Activated CD4-positive, CD25-positive, alpha-beta regulatory T cell treated with anti-CD3 and anti-CD28 coated beads, Interleukin-2, amount 50 U/mL, for 24 hours (primary cell): ENCODE data around the gene SLIT3.

Source experiments
- ATAC-seq, 2 donors: fragments of 150-1000 bp; cut with Tn5 transposase; one replicate each; pipeline ENCODE4 v1.10.0; 2021; ENCODE audit warnings: mild to moderate bottlenecking in 1 of 2, moderate library complexity in 1 of 2

Gene SLIT3

GRCh38 chr5:168908207-168908606 lies 392.7 kb downstream of the SLIT3 start:
- no peak for ATAC-seq

GRCh38 chr5:168903061-168903460 lies 397.9 kb downstream of the SLIT3 start:
- ATAC-seq = no peak

- ATAC-seq = no peak
These were observed 401.3 kb downstream of the SLIT3 start for GRCh38 chr5:168899673-168900072.

GRCh38 chr5:168899264-168899663 lies 401.7 kb downstream of the SLIT3 start:
- no peak for ATAC-seq

GRCh38 chr5:168898247-168898911 lies 402.6 kb downstream of the SLIT3 start:
- no peak for ATAC-seq

GRCh38 chr5:168897387-168898122 lies 403.4 kb downstream of the SLIT3 start:
- ATAC-seq = no peak

- no peak for ATAC-seq
These were observed 405.5 kb downstream of the SLIT3 start for GRCh38 chr5:168895295-168896071.

GRCh38 chr5:168893283-168893682 lies 407.7 kb downstream of the SLIT3 start:
- ATAC-seq = no peak

- ATAC-seq = no peak
These were observed 408.2 kb downstream of the SLIT3 start for GRCh38 chr5:168892618-168893186.

GRCh38 chr5:168890816-168891812 lies 409.8 kb downstream of the SLIT3 start:
- no peak for ATAC-seq

- ATAC-seq = no peak
These were observed 411.9 kb downstream of the SLIT3 start for GRCh38 chr5:168889039-168889438.

- ATAC-seq = no peak
These were observed 413.0 kb downstream of the SLIT3 start for GRCh38 chr5:168887931-168888330.

- no peak for ATAC-seq
These were observed 414.8 kb downstream of the SLIT3 start for GRCh38 chr5:168886157-168886556.

GRCh38 chr5:168885324-168886120 lies 415.4 kb downstream of the SLIT3 start:
- ATAC-seq = no peak

GRCh38 chr5:168883991-168884390 lies 416.9 kb downstream of the SLIT3 start:
- no peak for ATAC-seq

- no peak for ATAC-seq
These were observed 417.6 kb downstream of the SLIT3 start for GRCh38 chr5:168883281-168883741.

- no peak for ATAC-seq
These were observed 418.7 kb downstream of the SLIT3 start for GRCh38 chr5:168882283-168882682.

- ATAC-seq = no peak
These were observed 419.4 kb downstream of the SLIT3 start for GRCh38 chr5:168881427-168882149.

GRCh38 chr5:168879929-168880328 lies 421.0 kb downstream of the SLIT3 start:
- ATAC-seq = peak in 1 of 2 donors; percentile 13

GRCh38 chr5:168879331-168879730 lies 421.6 kb downstream of the SLIT3 start:
- ATAC-seq = no peak
